PC-9 (cell line): ENCODE results near the gene GRIFIN. TPM values are rescaled to one million over a fixed set of nuclear protein-coding genes. Genes with fewer than 3 reads are reported as not detected.
"Not testable (repeated sequence)": the region's sequence is repeated elsewhere in the genome, so short reads cannot be mapped to it uniquely, and the experiment has no call there.

Experiments used
- BruUV-seq: library from RNA; stranded (reverse); fragments of 400-500 nt; replicated peaks from 2 replicates; lab custom pipeline; 2021; lab: Mats Ljungman, UMichigan
- CTCF ChIA-PET: fragments of 300-600 bp; sonication (Branson Sonifier 250); formaldehyde crosslinking; loops from one replicate; lab custom pipeline; 2022; ENCODE audit warnings: antibody characterized with exemption; lab: Charles Lee
- POLR2A ChIA-PET: fragments of 300-600 bp; sonication (Branson Sonifier 250); formaldehyde crosslinking; loops from one replicate; lab custom pipeline; 2022; ENCODE audit warnings: antibody characterized with exemption; ENCODE audit not compliant: unreplicated experiment; lab: Charles Lee
- DNase-seq, 2 experiments: peaks; one replicate each; pipeline versions ENCODE4 v3.0.0 to v3.0.0-alpha.2; 2015 to 2022; ENCODE audit warnings: mixed read lengths in 1 of 2
- H2AFZ ChIP-seq: fragments of 200-600 bp; sonication (generic); 2 replicates; pipeline ENCODE4 v1.8.1; 2017; ENCODE audit warnings: antibody characterized with exemption
- H3F3A ChIP-seq: fragments of 200-600 bp; sonication (generic); 2 replicates; pipeline ENCODE4 v1.8.1; 2017; ENCODE audit warnings: antibody characterized with exemption, mild to moderate bottlenecking, low read depth; ENCODE audit not compliant: insufficient read depth
- H3K27ac ChIP-seq: fragments of 200-600 bp; sonication (generic); 2 replicates; pipeline ENCODE4 v1.6.1; 2016; ENCODE audit warnings: mixed run types
- H3K27me3 ChIP-seq: fragments of 200-600 bp; sonication (generic); 2 replicates; pipeline ENCODE4 v1.6.1; 2016; ENCODE audit warnings: low read depth, mixed run types; ENCODE audit not compliant: insufficient read depth
- H3K36me3 ChIP-seq: fragments of 200-600 bp; sonication (generic); 2 replicates; pipeline ENCODE4 v1.6.1; 2016; ENCODE audit warnings: low read depth, mixed run types
- H3K4me1 ChIP-seq: fragments of 200-600 bp; sonication (generic); replicated peaks from 2 replicates; pipeline ENCODE4 v1.6.1; 2016; ENCODE audit warnings: mixed run types; ENCODE audit not compliant: insufficient read depth
- H3K4me2 ChIP-seq: fragments of 200-600 bp; sonication (generic); 2 replicates; pipeline ENCODE4 v1.6.1; 2017; ENCODE audit warnings: mixed run types
- H3K4me3 ChIP-seq: fragments of 200-600 bp; sonication (generic); 2 replicates; pipeline ENCODE4 v1.6.1; 2016; ENCODE audit warnings: mixed run types
- H3K79me2 ChIP-seq: fragments of 200-600 bp; sonication (generic); 2 replicates; pipeline ENCODE4 v1.6.1; 2017; ENCODE audit warnings: low read depth, mixed run types
- H3K9me2 ChIP-seq: fragments of 200-600 bp; sonication (generic); 2 replicates; pipeline ENCODE4 v1.8.1; 2017; ENCODE audit warnings: mild to moderate bottlenecking; ENCODE audit not compliant: insufficient read depth
- H3K9me3 ChIP-seq: fragments of 200-600 bp; sonication (generic); 2 replicates; pipeline ENCODE4 v1.8.1; 2016; ENCODE audit warnings: low read depth; ENCODE audit not compliant: insufficient read depth
- H4K20me1 ChIP-seq: fragments of 200-600 bp; sonication (generic); 2 replicates; pipeline ENCODE4 v1.8.1; 2017; ENCODE audit not compliant: insufficient read depth
- EZH2 ChIP-seq: fragments of 200-600 bp; sonication (generic); IDR thresholded peaks from 2 replicates; pipeline ENCODE4 v1.8.0; 2017; ENCODE audit warnings: antibody characterized with exemption, low read depth
- intact Hi-C: fragments of 100-400 bp; cut with micrococcal nuclease; formaldehyde crosslinking; loops from one replicate; pipeline ENCODE4 v1.10.0; 2022; ENCODE audit not compliant: unreplicated experiment
- total RNA-seq: library from RNA; stranded (reverse); gene quantifications from 2 replicates; pipeline ENCODE4 v1.2.3, GENCODE V29; 2021
- TF ChIP-seq, protein P1 (sequence below): fragments of 200-600 bp; sonication (generic); conservative IDR thresholded peaks from 2 replicates; pipeline ENCODE4 v1.6.1; 2017; ENCODE audit warnings: mixed run types, antibody characterized with exemption, mild to moderate bottlenecking, moderate library complexity

GRIFIN gene
- total RNA-seq, 1 experiment from 2014 or later: not detected

DNA sequence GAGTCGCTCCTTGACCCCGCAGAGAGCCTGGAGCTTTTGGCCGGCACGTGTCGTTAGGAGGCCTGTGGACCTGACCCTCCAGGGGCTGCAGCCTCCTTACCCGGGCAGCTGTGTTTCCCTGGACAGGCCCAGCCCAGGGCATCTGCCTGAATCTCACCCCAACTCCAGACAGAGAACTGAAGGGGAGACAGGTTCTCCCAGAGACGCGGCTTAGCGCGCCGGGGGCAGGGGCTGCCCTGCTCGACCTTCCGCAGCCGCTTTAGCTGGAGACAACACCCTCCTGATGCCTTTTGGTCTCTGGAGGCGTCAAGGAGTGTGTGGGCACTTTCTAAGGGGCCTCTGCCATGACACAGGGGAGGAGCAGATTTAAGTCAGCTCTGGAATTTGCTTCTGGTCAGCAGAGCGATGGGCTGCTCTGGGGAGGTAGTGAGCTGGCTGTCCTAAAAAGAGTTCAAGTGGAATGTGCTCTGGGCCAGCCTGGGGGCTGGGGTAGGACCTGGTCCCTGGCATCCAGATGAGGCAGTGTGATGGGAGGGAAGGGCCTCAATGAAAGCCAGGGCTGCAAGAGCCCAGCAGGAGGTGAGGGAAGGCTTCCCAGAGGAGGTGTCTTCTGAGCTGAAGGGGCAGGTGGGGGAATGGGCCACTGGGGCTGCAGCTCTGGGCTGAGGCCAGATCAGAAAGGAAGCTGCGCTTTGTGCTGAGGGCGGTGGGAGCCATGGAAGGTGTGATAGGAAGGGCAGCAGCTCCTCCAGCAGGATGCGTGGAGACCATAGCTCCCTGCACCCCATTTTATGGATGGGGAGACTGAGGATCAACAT, 5.8 kb downstream of the GRIFIN start:
- H3K4me1 ChIP-seq: peaks cover 5% of the 10 kb centered on the region
- ChIA-PET POLR2A (interaction anchor here (0.6 kb wide), 1 partner anchor 54 kb away, joined by 3 read pairs; no protein-coding TSS in a partner anchor), CTCF (no interaction called here)
- no peak for TF ChIP-seq EZH2
- TF ChIP-seq, protein P1, sequence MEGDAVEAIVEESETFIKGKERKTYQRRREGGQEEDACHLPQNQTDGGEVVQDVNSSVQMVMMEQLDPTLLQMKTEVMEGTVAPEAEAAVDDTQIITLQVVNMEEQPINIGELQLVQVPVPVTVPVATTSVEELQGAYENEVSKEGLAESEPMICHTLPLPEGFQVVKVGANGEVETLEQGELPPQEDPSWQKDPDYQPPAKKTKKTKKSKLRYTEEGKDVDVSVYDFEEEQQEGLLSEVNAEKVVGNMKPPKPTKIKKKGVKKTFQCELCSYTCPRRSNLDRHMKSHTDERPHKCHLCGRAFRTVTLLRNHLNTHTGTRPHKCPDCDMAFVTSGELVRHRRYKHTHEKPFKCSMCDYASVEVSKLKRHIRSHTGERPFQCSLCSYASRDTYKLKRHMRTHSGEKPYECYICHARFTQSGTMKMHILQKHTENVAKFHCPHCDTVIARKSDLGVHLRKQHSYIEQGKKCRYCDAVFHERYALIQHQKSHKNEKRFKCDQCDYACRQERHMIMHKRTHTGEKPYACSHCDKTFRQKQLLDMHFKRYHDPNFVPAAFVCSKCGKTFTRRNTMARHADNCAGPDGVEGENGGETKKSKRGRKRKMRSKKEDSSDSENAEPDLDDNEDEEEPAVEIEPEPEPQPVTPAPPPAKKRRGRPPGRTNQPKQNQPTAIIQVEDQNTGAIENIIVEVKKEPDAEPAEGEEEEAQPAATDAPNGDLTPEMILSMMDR: no peak
- H3K36me3 ChIP-seq: no peaks in the 10 kb centered on the region
- H3K27ac ChIP-seq: no peak overlapping the region
- H3K27me3 ChIP-seq: no peaks in the 10 kb centered on the region
- no peak overlapping the region for H2AFZ ChIP-seq
- no peaks in the 10 kb centered on the region for H3K9me2 ChIP-seq
- DNase-seq: no peak
- H3K79me2 ChIP-seq: no peaks in the 10 kb centered on the region
- intact Hi-C loops: no loop called here
- H3K9me3 ChIP-seq: no peaks in the 10 kb centered on the region
- no TSS peak for BruUV-seq
- no peak overlapping the region for H3K4me2 ChIP-seq
- H3F3A ChIP-seq: peaks cover 19% of the 10 kb centered on the region; the same call in 1 of the 2 replicates
- no peak overlapping the region for H3K4me3 ChIP-seq
- H4K20me1 ChIP-seq: no peaks in the 10 kb centered on the region

DNA sequence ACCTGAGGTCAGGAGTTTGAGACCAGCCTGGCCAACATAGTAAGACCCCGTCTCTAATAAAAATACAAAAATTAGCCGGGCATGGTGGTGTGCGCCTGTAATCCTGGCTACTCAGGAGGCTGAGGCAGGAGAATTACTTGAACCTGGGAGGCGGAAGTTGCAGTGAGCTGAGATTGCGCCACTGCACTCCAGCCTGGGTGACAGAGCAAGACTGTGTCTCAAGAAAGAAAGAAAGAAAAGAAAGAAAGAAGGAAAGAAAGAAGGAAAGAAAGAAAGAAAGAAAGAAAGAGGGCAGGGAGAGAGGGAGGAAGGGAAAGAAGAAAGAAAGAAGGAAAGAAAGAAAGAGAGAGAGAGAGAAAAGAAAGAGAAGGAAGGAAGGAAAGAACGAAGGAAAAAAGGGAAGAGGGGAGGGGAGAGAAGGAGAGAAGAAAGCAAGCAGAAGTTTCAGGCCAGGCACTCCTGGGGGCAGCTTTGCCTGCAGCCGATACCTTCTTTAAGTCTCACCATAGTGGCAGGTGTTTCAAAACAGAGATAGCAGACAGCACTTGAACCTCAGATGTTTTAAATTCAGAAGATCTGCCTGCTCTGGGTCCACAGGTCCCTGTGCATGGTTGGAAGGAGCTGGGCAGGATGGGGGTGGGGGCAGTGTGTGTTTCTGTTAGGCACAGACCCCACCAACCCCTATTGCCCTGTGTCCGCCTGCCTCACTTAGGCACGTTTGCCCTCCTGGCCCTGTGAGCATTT, 6.6 kb downstream of the GRIFIN start:
- peaks cover 24% of the 10 kb centered on the region; the same call in 1 of the 2 replicates for H3F3A ChIP-seq
- H3K9me2 ChIP-seq, H3K36me3 ChIP-seq, H3K4me1 ChIP-seq, H3K4me3 ChIP-seq, H2AFZ ChIP-seq, H3K27ac ChIP-seq, DNase-seq, H3K27me3 ChIP-seq, H3K79me2 ChIP-seq, BruUV-seq, H3K4me2 ChIP-seq, H4K20me1 ChIP-seq, H3K9me3 ChIP-seq: not testable (repeated sequence)
- ChIA-PET CTCF (interaction anchor here (0.6 to 1.6 kb wide), 10 partner anchors 10 to 1331 kb away, joined by 3 to 25 read pairs (median 4); no protein-coding TSS in a partner anchor), POLR2A (interaction anchor here (0.6 kb wide), 1 partner anchor 82 kb away, joined by 6 read pairs; no protein-coding TSS in a partner anchor)
- intact Hi-C loops: loop anchor here (1.0 kb wide), 1 partner anchor 18 kb away; no protein-coding TSS in a partner anchor

DNA sequence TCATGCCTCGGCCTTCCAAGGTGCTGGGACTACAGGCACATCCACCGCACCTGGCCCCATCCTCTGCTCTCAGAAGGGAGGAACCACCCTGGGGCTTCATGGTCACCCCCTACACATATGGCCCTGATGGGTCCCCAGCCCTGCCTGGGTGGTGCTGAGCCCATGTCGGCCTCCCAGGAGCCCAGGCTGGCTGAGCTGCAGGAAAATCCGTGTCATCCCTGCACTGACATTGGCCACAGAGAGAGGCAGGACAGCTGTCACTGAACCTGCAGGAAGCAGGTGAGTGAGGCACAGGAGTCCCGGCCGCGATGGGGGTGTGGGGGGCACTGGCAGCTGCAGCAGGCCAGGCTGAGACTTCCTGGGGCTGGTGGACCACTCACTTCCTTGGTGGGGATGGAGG, 8.0 kb downstream of the GRIFIN start:
- H3K79me2 ChIP-seq: no peaks in the 10 kb centered on the region
- ChIA-PET CTCF (interaction anchor here (0.6 to 1.6 kb wide), 9 partner anchors 8 to 889 kb away, joined by 3 to 25 read pairs (median 7); no protein-coding TSS in a partner anchor), POLR2A (interaction anchor here (0.7 kb wide), 1 partner anchor 95 kb away, joined by 11 read pairs; no protein-coding TSS in a partner anchor)
- intact Hi-C loops: no loop called here
- no peaks in the 10 kb centered on the region for H3K9me3 ChIP-seq
- H3K4me1 ChIP-seq: peaks cover 5% of the 10 kb centered on the region
- no peaks in the 10 kb centered on the region for H3K36me3 ChIP-seq
- peaks cover 17% of the 10 kb centered on the region; the same call in 1 of the 2 replicates for H3F3A ChIP-seq
- no peaks in the 10 kb centered on the region for H3K9me2 ChIP-seq
- no peak for DNase-seq
- no peaks in the 10 kb centered on the region for H3K27me3 ChIP-seq
- no peak overlapping the region for H3K4me3 ChIP-seq
- H3K4me2 ChIP-seq: no peak overlapping the region
- H3K27ac ChIP-seq: no peak overlapping the region
- no TSS peak for BruUV-seq
- no peak overlapping the region for H2AFZ ChIP-seq
- TF ChIP-seq, protein P1: no peak
- TF ChIP-seq EZH2: no peak
- no peaks in the 10 kb centered on the region for H4K20me1 ChIP-seq
